Heart right ventricle (tissue), 16 donors: ENCODE results near the gene CEP112. TPM values are rescaled to one million over a fixed set of nuclear protein-coding genes. Genes with fewer than 3 reads are reported as not detected.

Experiments
- ATAC-seq, 8 donors: fragments of 200-7000 bp; cut with Tn5 transposase; one replicate each; pipeline ENCODE4 v1.9.1; 2020; ENCODE audit warnings: mild to moderate bottlenecking in 8 of 8, moderate library complexity in 8 of 8, moderate number of reproducible peaks in 1 of 8
- DNase-seq, 2 donors: peaks; one replicate each; pipeline ENCODE4 v3.0.0-alpha.2; 2020
- H3K27ac ChIP-seq, 10 donors: fragments of 200-600 bp; sonication (generic) in 2 of 10; one replicate each; pipeline versions ENCODE4 v1.5.0 to v1.8.0; 2020 to 2022; ENCODE audit warnings: mild to moderate bottlenecking in 3 of 10
- H3K27me3 ChIP-seq, 7 donors: fragments of 200-600 bp; one replicate each; pipeline ENCODE4 v1.8.0; 2021 to 2022; ENCODE audit warnings: mild to moderate bottlenecking in 2 of 7
- H3K36me3 ChIP-seq, 9 donors: fragments of 200-600 bp; sonication (generic) in 1 of 9; one replicate each; pipeline versions ENCODE4 v1.5.0 to v1.8.0; 2020 to 2022; ENCODE audit warnings: mild to moderate bottlenecking in 2 of 9
- H3K4me1 ChIP-seq, 9 donors: fragments of 200-600 bp; sonication (generic) in 1 of 9; one replicate each; pipeline versions ENCODE4 v1.5.0 to v1.8.0; 2020 to 2022; ENCODE audit warnings: mild to moderate bottlenecking in 4 of 9
- H3K4me3 ChIP-seq, 10 donors: fragments of 200-600 bp; sonication (generic) in 2 of 10; one replicate each; pipeline versions ENCODE4 v1.5.0 to v1.8.0; 2020 to 2022; ENCODE audit warnings: mild to moderate bottlenecking in 7 of 10, moderate library complexity in 2 of 10
- H3K9me3 ChIP-seq, 11 donors: fragments of 200-600 bp in 10 of 11; sonication (generic) in 2 of 11; one replicate each; pipeline versions ENCODE4 v1.5.0 to v1.8.0; 2013 to 2022; ENCODE audit warnings: mild to moderate bottlenecking in 2 of 11, control low read depth in 1 of 11, moderate library complexity in 1 of 11
- WGBS, 2 donors: extraction: QIAGEN DNeasy Blood & Tissue Kit; methylation state at CpG; one replicate each; pipeline ENCODE4 v1.1.7; 2013; ENCODE audit warnings: inconsistent platforms in 1 of 2; 5-methylcytosine and 5-hydroxymethylcytosine counted together
- intact Hi-C, 10 donors: fragments of 100-400 bp; cut with DNase I; formaldehyde crosslinking; loops; one replicate each; pipeline versions ENCODE4 v1.11.1 to v1.14.2; 2022
- polyA plus RNA-seq, 2 donors: library from polyadenylated mRNA; stranded (reverse); fragments of 200-250 nt; gene quantifications; one replicate each; pipeline ENCODE4 v1.2.3, GENCODE V29; 2013
- total RNA-seq, 10 donors: library from RNA; stranded (reverse); fragmentation: NEBNext Ultra II Directional in 3 of 10; extraction: Animal tissue kit (Norgen Biotek cat#: 25700) in 3 of 10; gene quantifications; one replicate each; pipeline versions ENCODE4 v1.2.1 to v1.2.4, GENCODE V29; 2021 to 2023
- TF ChIP-seq, protein P1 (sequence below), 9 donors: fragments of 200-600 bp; sonication (generic) in 2 of 9; IDR thresholded peaks; one replicate each; pipeline versions ENCODE4 v1.5.0 to v1.8.0; 2021 to 2022; ENCODE audit warnings: antibody characterized with exemption in 9 of 9, mild to moderate bottlenecking in 5 of 9, moderate library complexity in 1 of 9
- donor health status: Arrhythmogenic right ventricular cardiomyopathy.
- donor health status: ischemic (EF 13 %, LVEDD 7.1; RV severe dilation, severe dysfunction).
- donor health status: healthy with polysubstance abuse.
- donor health status: DM: no; HTN: yes; CAD: no.
- donor health status: DM: no; HTN: no; CAD: no.
- donor health status: ischemic (EF 25% LVEDD 6.9; RV normal size, moderate dysfunction).
- donor health status: ischemic (EF 25% LVEDD 5.7; RV mildly dilated, moderate dysfunction).
- donor health status: healthy.
- donor health status: DM: yes; HTN: yes; CAD: no.
- donor health status: Ischemic cardiomyopathy.
- donor health status: ischemic (EF 35%, LVEDD 5.7; RV mildly dilated, moderate dysfunction).
- donor health status: nonischemic (EF 11% LVEDD 7.7; RV severe dilation, severe dysfunction).
- donor health status: DM: yes; HTN: yes; CAD: no.
- donor health status: PGD.
- donor health status: ischemic (EF 29% LVEDD 5.4; RV normal size, mild dysfunction).
- donor health status: nonischemic (EF 23%, LVEDD 6.1; RV moderate dilation, normal function).

Gene CEP112
- total and polyA plus RNA-seq, 12 donors, result 6.7 to 30.0 (median 16.3) TPM

DNA sequence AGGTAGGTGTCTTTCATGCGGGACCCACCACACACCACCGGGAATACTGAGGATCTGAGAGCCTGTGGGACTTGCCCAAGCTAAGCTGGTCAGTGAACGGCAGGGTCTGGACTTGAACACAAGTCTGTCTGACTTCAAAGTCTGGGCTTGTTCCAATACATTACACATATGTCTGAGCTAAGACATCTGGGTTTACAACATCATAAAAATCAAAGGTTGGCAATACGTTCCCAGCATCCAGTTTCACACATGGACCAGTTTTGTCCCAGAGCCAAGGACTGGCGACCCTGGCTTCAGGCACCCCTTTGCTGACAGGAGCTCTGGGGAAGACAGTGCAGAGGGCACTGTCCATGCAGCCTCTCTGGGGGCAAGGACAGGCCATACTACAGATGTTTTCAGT is 602.6 kb downstream of the CEP112 start:
- no peak overlapping the region for H3K27ac ChIP-seq
- no peaks in the 10 kb centered on the region for H3K9me3 ChIP-seq
- TF ChIP-seq, protein P1, sequence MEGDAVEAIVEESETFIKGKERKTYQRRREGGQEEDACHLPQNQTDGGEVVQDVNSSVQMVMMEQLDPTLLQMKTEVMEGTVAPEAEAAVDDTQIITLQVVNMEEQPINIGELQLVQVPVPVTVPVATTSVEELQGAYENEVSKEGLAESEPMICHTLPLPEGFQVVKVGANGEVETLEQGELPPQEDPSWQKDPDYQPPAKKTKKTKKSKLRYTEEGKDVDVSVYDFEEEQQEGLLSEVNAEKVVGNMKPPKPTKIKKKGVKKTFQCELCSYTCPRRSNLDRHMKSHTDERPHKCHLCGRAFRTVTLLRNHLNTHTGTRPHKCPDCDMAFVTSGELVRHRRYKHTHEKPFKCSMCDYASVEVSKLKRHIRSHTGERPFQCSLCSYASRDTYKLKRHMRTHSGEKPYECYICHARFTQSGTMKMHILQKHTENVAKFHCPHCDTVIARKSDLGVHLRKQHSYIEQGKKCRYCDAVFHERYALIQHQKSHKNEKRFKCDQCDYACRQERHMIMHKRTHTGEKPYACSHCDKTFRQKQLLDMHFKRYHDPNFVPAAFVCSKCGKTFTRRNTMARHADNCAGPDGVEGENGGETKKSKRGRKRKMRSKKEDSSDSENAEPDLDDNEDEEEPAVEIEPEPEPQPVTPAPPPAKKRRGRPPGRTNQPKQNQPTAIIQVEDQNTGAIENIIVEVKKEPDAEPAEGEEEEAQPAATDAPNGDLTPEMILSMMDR (IDR thresholded peaks at IDR 0.05), result no peak
- H3K4me3 ChIP-seq, result no peak overlapping the region
- ATAC-seq (no peak), DNase-seq (no peak)
- H3K4me1 ChIP-seq, result peaks cover 10 to 31% (median 22%) of the 10 kb centered on the region in 9 donors
- no peaks in the 10 kb centered on the region for H3K27me3 ChIP-seq
- 85 to 89% methylated on average over 5 of the region's 5 CpGs for WGBS, 2 donors
- intact Hi-C loops, result no loop called here
- no peaks in the 10 kb centered on the region for H3K36me3 ChIP-seq

DNA sequence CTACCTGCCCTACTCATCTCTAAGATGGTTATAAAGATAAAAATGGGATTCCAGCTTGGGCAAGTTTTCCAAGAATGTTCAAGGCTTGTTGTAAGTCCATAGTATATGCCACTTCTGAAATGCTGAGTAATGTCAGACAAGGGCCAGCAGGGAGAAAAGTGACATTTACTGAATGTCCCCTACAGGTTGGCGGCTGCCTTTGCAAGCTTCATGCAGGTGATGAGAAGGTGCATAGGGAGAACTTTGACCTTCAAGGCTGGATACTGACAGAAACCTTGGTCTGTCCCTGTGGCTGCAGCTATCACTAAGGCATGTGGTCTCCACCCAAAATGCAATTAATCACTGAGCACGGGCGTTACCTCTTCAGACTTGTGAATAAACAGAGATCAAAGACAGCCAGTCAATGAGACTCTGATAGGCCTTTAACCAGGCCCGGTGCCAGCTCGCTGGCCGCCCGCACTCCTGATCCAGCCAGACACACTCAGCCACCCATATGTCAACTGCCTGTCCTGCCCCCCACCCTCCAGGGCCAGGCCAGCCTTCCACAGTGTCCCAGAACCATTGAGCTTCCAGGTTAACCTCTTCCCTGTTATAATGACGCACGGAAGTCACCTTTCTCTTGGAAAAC is 603.6 kb downstream of the CEP112 start:
- H3K36me3 ChIP-seq, result no peaks in the 10 kb centered on the region
- 52 to 65% methylated on average over 9 of the region's 9 CpGs for WGBS, 2 donors
- peaks cover 10 to 41% (median 24%) of the 10 kb centered on the region in 9 donors for H3K4me1 ChIP-seq
- ATAC-seq (peak in 7 of 8 donors; percentile 37 to 86 (median 66)), DNase-seq (peak in 1 of 2 donors; percentile 43)
- H3K9me3 ChIP-seq, result no peaks in the 10 kb centered on the region
- no peak overlapping the region for H3K27ac ChIP-seq
- TF ChIP-seq, protein P1 (IDR thresholded peaks at IDR 0.05), result no peak
- H3K4me3 ChIP-seq, result no peak overlapping the region
- H3K27me3 ChIP-seq, result no peaks in the 10 kb centered on the region
- intact Hi-C loops, result no loop called here

DNA sequence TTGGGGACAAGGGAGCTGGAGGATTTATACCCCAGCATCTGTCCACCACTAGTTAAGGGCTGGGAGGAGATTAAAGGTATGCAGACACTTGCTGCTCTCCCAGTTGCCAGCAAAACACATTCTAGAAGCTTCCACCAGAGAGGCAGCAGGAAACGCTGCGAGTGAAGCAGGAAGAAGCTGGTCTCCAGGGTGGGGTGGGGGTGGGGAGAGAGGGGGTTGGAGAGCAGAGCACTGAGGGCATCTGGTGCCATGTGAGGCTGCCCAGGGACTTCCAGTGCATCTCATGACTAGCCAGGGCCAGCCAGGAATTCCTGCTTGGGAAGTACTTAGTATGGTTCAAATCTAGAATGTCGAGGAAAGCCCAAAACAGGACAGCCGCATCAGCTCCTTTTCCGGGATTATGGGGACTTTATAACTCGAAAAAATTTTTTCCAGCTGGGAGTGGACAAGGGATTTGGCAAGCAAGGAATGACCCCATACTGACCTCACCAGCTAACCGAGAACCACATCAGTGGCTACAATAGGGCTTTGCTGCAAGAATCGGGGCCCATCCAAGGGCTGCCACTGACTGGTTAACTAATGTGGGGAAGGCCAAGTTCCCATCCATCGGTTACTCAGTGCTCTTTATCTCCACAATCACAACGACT is 604.3 kb downstream of the CEP112 start:
- TF ChIP-seq, protein P1 (IDR thresholded peaks at IDR 0.05), result no peak
- Histone ChIP-seq H3K36me3 (no peaks in the 10 kb centered on the region), H3K4me1 (peaks cover 10 to 42% (median 24%) of the 10 kb centered on the region in 9 donors)

DNA sequence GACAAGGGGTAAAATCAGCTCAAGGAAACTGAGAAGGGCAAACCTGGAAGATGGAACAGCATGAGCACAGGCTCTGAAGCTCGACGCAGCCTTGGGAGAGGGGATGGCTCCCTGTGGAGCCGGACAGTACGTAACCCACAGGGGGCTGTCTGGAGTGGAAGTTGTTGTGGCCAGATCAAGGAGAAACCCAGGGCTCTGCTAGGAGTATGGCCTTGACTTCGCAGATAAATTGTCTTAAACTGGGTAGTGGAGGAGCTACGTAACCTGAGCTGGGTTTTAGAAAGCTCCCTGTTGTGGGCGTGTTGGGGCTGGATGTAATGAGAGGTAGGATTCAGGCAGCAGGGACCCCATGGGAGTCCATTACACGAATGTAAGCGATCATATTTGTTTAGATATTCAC is 605.0 kb downstream of the CEP112 start:
- no peak overlapping the region for H3K4me3 ChIP-seq
- intact Hi-C loops, result no loop called here
- H3K9me3 ChIP-seq, result no peaks in the 10 kb centered on the region
- no peaks in the 10 kb centered on the region for H3K36me3 ChIP-seq
- peaks cover 10 to 42% (median 24%) of the 10 kb centered on the region in 9 donors for H3K4me1 ChIP-seq
- ATAC-seq (no peak), DNase-seq (no peak)
- WGBS, 2 donors, result 89 to 90% methylated on average over 9 of the region's 9 CpGs
- no peak overlapping the region for H3K27ac ChIP-seq
- TF ChIP-seq, protein P1 (IDR thresholded peaks at IDR 0.05), result no peak
- no peaks in the 10 kb centered on the region for H3K27me3 ChIP-seq

More for the DNA sequence above, 604.3 kb downstream of the CEP112 start:
- Histone ChIP-seq H3K4me3 (no peak overlapping the region), H3K27ac (no peak overlapping the region), H3K9me3 (no peaks in the 10 kb centered on the region), H3K27me3 (no peaks in the 10 kb centered on the region)
- DNase-seq (no peak), ATAC-seq (peak in 5 of 8 donors; percentile 23 to 67 (median 45))
- intact Hi-C loops, result no loop called here
- 44 to 47% methylated on average over 10 of the region's 10 CpGs for WGBS, 2 donors

Other genes starting within 250 kb of the CEP112 start
- gene APOH, start 37.3 kb upstream of the CEP112 start, total RNA-seq, result under 1 TPM in 1 of 10 donors, not detected in 9; 0.57 TPM
- gene APOH, start 37.3 kb upstream of the CEP112 start, polyA plus RNA-seq, result not detected
- gene PRKCA, start 110.5 kb upstream of the CEP112 start, total RNA-seq, result 10 to 100 TPM in 7 of 10 donors, 1 to 10 TPM in 3; 4.5 to 27.6 (median 13.7) TPM
- gene PRKCA, start 110.5 kb upstream of the CEP112 start, polyA plus RNA-seq, result 1 to 10 TPM; 1.6 to 2.5 TPM